KBM-7 (cell line): ENCODE data around the gene MBP.
A peak's percentile ranks its signal among the peaks of the same experiment; 100 is the strongest.

Experiments used
- DNase-seq: peaks from one replicate; pipeline ENCODE4 v3.0.0-alpha.2; 2015
- in situ Hi-C: fragments of 300-500 bp; cut with MboI; formaldehyde crosslinking; loops from 2 replicates; pipeline ENCODE4 v1.14.3; 2020; ENCODE audit warnings: low sequenced_read_pairs, low pct_unique_long_range_greater_than_20kb, mixed read lengths

MBP gene

DNA sequence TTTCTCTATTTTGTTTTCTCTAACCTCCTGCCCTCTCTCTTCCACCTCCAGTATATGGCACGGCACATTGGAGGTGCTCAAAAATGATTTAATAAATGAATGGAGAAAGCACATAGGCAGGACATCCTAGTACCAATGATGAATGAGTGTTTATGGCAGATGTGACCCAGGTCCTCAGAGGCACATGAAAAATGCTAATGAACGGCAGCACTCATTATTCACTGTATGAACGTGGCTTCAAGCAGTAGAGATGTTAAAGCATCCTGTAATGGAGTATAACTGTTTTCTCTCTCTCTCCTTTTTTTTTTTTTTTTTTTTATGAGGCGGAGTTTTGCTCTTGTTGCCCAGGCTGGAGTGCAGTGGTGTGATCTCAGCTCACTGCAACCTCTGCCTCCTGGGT, 72.4 kb downstream of the MBP start:
- in situ Hi-C loops = no loop called here
- no peak for DNase-seq

- DNase-seq = peak; percentile 82
- in situ Hi-C loops = no loop called here
These were observed 73.2 kb downstream of the MBP start for GRCh38 chr18:77059294-77059916.

GRCh38 chr18:77058290-77058835, 74.2 kb downstream of the MBP start:
- in situ Hi-C loops = no loop called here
- DNase-seq = no peak

DNA sequence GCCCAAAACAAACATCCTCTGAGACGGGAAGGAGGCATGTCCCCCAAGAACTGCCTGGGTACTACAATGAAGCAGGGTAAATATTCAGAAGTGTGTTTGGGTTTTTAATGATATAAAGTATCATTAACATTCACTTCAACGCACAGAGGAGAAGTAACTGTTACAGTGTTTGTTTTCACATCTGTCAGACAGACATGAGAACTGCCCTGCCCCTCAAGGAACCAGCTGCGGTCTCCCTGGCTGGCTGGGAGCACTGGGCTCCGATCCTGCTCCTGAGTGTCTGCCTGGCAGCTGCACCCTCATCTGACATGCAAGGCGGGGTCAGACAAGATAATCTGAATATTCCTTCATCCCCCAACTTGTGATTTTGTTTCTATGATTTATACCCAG, 75.6 kb downstream of the MBP start:
- in situ Hi-C loops = no loop called here
- DNase-seq = peak; percentile 58

- in situ Hi-C loops = no loop called here
- DNase-seq = peak; percentile 29
These were observed 76.1 kb downstream of the MBP start for GRCh38 chr18:77056344-77057005.

DNA sequence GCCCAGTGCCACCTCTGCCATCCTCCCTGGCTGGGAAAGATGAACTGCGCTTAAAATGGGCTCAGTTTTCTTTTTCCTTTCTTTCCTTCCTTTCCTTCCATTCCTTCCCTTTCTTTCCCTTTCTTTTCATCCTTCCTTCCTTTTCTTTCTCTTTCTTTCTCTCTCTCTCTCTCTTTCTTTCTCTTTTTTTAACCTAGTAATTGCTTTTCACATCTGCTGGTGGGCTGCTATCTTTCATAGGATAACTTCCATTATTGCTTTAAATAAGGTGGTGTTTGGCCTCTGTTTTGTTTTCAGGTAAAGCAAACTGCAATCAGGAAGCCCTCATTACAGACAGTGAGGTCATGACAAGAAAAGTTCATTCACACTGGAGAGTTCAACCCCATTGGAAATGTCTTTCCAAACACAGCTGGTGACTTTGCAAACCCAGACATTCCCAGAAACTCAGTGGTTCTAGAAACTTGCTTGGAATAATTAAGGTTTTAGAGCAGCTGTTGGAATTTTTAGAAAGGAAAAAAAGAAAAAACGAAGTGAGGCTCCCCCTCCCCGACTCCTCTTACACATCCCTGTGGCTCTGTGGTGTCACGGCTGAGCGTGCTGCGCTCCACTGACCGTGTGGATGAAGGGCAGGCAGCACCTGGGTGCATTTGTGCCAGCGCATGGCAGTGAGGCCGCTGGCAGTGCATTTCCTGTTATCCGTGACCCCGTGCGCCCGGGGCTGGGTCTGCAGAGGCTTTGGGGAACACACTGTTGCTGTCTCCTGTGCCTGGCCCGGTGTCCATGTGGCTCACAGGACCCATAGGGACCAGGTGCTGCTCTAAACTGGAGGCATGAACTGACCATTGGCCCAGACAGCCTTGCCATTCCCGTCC, 76.9 kb downstream of the MBP start:
- in situ Hi-C loops = no loop called here
- peak; percentile 33 for DNase-seq

- DNase-seq = peak; percentile 97
- in situ Hi-C loops = no loop called here
These were observed 77.8 kb downstream of the MBP start for GRCh38 chr18:77054606-77055428.

DNA sequence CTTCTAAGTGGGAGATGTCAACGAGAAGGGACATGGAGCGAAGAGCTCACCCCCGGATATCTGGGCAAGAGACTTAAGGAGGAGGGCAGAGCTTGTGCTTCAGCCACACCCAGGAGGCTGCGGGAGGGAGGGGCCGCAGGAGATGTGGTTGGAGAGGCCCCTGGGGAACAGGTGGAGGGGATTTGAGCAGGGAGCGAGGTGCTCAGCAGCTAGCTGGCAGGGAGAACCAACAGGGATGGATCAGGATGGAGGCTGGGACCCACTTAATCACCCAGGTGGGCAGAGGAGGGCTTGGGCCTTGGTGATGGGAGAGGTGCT, 78.3 kb downstream of the MBP start:
- DNase-seq = no peak
- in situ Hi-C loops = no loop called here

DNA sequence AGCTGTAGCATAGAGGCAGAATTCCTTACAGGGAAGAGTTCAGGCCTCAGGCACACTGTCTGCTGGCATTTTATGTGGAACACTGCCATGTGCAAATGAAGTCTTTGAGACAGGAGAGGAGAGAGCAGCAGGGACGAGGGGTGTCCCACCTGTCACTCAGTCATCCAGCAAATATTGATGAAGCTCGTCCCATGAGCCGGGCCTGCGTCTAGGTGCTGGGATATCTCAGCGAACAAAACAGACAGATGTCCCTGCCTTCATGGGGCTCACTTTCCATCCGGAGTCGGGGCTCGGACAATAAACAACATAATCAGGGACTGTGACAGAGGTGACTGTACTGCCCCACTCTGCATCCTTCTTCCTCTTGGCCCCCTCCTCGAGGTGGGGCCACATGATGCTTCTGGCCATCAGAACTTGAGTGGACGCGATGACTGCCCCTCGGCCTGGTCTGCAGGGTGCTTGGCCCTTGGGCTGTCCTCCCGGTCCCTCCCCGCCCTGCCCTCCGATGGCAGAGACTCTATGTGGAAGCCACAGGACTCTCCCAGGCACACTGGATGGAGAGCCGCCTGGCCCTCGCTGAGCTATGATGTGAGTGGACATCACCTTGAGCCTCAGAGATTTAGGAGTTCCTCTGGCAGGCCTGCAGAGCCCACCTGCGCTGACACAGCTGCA, 78.8 kb downstream of the MBP start:
- in situ Hi-C loops = no loop called here
- DNase-seq = no peak

GRCh38 chr18:77052983-77053309, 79.6 kb downstream of the MBP start:
- in situ Hi-C loops = no loop called here
- peak; percentile 66 for DNase-seq

GRCh38 chr18:77052297-77052982, 80.1 kb downstream of the MBP start:
- in situ Hi-C loops = no loop called here
- DNase-seq = no peak

- in situ Hi-C loops = no loop called here
- DNase-seq = no peak
These were observed 80.8 kb downstream of the MBP start for GRCh38 chr18:77051581-77052296.

DNA sequence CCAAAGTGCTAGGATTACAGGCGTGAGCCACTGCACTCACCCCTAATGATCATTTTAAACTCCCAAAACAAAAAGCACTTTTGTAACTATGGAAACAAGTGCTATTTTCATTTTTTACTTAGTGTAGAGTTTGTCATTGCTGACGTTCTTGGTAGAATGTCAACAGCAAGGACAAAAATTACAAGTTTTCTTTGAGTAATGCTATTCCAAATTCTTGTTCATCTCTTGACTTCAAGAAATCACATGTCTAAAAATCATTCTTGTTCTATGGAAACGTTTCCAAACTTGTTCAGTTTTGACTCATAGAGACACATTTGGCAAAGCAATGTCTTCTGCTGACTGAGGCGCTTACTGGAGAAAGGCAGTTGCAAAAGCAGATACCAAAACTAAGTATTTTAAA, 82.6 kb downstream of the MBP start:
- in situ Hi-C loops = no loop called here
- DNase-seq = no peak

DNA sequence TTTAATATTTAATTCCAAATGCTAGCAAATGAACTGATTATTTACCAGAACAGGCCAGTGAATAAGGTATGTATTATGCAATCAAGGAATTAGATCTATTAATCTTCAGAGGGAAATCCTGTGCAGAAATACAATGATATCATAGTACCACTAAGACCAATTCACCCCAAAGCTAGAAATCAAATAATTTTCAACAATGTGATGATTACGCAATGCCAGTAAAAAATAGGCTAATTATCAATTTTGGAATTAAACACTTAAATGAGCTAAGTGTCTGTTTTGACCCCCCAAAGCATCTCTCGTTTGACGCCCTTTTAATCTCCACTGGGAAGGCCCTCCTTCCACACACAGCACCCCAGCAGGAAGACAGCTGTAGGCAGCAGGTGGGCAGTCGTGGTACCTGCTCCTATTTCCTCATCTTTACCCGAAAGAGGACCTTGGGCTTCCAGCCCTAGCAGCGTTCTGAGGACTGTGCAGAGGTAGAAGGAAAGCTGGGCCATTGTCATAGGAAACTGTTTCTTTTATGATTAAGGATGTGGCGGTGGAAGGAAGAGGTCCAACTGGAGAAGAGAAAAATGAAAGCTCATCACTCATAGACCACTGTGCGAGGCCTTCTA, 84.7 kb downstream of the MBP start:
- DNase-seq = no peak
- in situ Hi-C loops = no loop called here

GRCh38 chr18:77046994-77047393, 85.6 kb downstream of the MBP start:
- no peak for DNase-seq
- in situ Hi-C loops = no loop called here

DNA sequence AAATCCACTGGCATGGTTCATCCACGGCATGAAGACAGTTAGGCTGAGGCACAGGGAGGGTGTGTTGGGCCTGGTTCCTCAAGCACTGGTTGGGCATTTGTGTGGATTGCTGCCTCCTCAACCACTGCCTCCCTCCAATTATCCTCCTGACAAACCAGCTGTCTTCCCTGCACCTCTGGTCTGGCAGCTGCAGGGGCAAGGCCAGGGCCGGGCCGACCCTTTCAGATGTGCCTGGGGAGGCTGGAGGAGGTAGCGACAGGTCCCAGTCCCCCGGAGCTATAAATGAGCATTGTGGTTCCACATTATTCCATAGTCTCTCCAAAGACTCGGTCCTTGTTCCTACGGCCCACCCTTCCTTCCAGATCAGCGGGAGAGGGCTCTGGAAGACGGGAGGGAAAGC, 86.2 kb downstream of the MBP start:
- no peak for DNase-seq
- in situ Hi-C loops = no loop called here

DNA sequence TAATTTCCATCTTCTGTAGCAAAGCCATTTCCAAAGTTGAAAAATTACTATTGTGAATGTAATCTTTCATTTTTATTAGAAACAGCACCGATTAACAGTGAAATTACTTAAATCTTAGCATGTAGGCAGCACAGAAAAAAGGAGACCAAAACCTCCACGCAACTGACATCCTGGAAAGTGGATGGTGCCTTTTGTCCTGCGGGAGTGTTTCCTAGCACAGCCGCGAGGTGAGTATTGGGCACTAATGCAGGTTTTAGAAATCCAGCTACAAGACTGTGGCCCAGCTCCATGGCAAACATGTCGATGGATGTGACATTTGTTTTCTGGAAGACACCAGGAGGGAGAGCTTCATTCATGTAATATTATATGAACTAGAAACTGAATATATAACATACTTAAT, 86.9 kb downstream of the MBP start:
- no peak for DNase-seq
- in situ Hi-C loops = no loop called here
